Osteoblast (primary cell): ENCODE data around the gene CHST2. TPM values are rescaled to one million over a fixed set of nuclear protein-coding genes. Genes with fewer than 3 reads are reported as not detected.
A peak's percentile ranks its signal among the peaks of the same experiment; 100 is the strongest.

Experiments used
- DNase-seq: peaks from one replicate; pipeline ENCODE4 v3.0.0; 2011; ENCODE audit warnings: low spot score, mixed read lengths; ENCODE audit not compliant: insufficient read length; ENCODE audit errors: missing footprints
- H2AFZ ChIP-seq: 2 replicates; pipeline ENCODE4 v1.6.0; 2011; ENCODE audit warnings: mild to moderate bottlenecking, low read length
- H3K27ac ChIP-seq: 2 replicates; pipeline ENCODE4 v1.5.1; 2011; ENCODE audit warnings: mild to moderate bottlenecking, low read depth, low read length, moderate library complexity
- H3K27me3 ChIP-seq: 2 replicates; pipeline ENCODE4 v1.6.0; 2012; ENCODE audit warnings: mild to moderate bottlenecking, control low read depth, inconsistent platforms, low read length, moderate library complexity; ENCODE audit not compliant: insufficient read depth
- H3K36me3 ChIP-seq: 2 replicates; pipeline ENCODE4 v1.5.1; 2011; ENCODE audit warnings: mild to moderate bottlenecking, low read length, control low read depth, moderate library complexity; ENCODE audit not compliant: insufficient read depth
- H3K4me1 ChIP-seq: 2 replicates; pipeline ENCODE4 v1.5.1; 2011; ENCODE audit warnings: mild to moderate bottlenecking, low read length, control low read depth, moderate library complexity; ENCODE audit not compliant: insufficient read depth
- H3K4me2 ChIP-seq: 2 replicates; pipeline ENCODE4 v1.6.0; 2011; ENCODE audit warnings: mild to moderate bottlenecking, low read length; ENCODE audit not compliant: insufficient read depth
- H3K4me3 ChIP-seq: fragments of 200-600 bp; sonication (generic); 3 replicates; pipeline ENCODE4 v1.5.1; 2012; ENCODE audit warnings: mild to moderate bottlenecking, low read length, inconsistent platforms; ENCODE audit not compliant: insufficient read depth
- H3K79me2 ChIP-seq: 2 replicates; pipeline ENCODE4 v1.6.0; 2012; ENCODE audit warnings: mild to moderate bottlenecking, low read length, control low read depth, inconsistent platforms; ENCODE audit not compliant: insufficient read depth
- H3K9me3 ChIP-seq: 2 replicates; pipeline ENCODE4 v1.5.1; 2011; ENCODE audit warnings: low read depth, low read length, control low read depth
- H4K20me1 ChIP-seq: 2 replicates; pipeline ENCODE4 v1.6.0; 2012; ENCODE audit warnings: mild to moderate bottlenecking, low read length, control low read depth; ENCODE audit not compliant: insufficient read depth
- total RNA-seq: library from RNA; depleted of rRNA; stranded (reverse); fragments of >200 nt; gene quantifications from 2 replicates; pipeline ENCODE4 v1.2.3, GENCODE V29; 2012
- TF ChIP-seq, protein P1 (sequence below): IDR thresholded peaks from 2 replicates; pipeline ENCODE4 v1.5.1; 2011; ENCODE audit warnings: mild to moderate bottlenecking, low read depth, low read length, moderate library complexity; ENCODE audit errors: extremely low read depth

The CHST2 gene
- total RNA-seq, 1 donor: 13.8 TPM

DNA sequence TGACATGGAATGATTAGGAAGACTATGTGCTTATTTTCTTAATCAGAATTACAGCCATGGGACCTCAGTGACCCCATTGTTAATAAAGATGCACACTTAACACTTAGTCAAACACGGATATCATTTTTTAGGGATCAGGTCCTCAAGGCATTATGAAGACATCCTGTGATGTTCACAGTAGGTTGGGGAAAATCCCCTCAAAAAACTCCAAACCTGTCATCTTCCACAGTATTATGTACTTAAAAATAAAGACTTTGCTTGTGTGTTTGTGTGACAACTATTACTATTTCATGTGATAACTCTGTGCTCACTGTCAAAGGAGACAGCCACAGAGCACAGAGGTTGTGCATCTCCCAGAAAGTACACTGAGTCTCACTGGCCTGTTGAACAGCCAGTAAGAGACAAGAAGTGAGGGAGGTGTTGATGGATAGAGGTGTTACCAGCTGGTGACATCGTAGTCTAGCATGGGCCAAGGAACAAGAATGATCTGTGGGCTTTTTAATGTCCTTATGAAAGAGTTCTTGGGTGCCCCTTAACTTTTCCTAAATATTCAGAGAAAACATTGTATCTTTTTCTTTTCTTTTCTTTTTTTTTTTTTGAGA, 18.0 kb downstream of the CHST2 start:
- Histone ChIP-seq H3K79me2 (no peaks in the 10 kb centered on the region), H3K9me3 (no peaks in the 10 kb centered on the region), H3K27me3 (no peaks in the 10 kb centered on the region), H4K20me1 (no peaks in the 10 kb centered on the region), H3K27ac (no peak overlapping the region), H3K4me1 (peaks cover 17% of the 10 kb centered on the region), H3K4me3 (no peak overlapping the region), H2AFZ (no peak overlapping the region), H3K4me2 (no peak overlapping the region), H3K36me3 (no peaks in the 10 kb centered on the region)
- TF ChIP-seq, protein P1, sequence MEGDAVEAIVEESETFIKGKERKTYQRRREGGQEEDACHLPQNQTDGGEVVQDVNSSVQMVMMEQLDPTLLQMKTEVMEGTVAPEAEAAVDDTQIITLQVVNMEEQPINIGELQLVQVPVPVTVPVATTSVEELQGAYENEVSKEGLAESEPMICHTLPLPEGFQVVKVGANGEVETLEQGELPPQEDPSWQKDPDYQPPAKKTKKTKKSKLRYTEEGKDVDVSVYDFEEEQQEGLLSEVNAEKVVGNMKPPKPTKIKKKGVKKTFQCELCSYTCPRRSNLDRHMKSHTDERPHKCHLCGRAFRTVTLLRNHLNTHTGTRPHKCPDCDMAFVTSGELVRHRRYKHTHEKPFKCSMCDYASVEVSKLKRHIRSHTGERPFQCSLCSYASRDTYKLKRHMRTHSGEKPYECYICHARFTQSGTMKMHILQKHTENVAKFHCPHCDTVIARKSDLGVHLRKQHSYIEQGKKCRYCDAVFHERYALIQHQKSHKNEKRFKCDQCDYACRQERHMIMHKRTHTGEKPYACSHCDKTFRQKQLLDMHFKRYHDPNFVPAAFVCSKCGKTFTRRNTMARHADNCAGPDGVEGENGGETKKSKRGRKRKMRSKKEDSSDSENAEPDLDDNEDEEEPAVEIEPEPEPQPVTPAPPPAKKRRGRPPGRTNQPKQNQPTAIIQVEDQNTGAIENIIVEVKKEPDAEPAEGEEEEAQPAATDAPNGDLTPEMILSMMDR: no peak
- no peak for DNase-seq

DNA sequence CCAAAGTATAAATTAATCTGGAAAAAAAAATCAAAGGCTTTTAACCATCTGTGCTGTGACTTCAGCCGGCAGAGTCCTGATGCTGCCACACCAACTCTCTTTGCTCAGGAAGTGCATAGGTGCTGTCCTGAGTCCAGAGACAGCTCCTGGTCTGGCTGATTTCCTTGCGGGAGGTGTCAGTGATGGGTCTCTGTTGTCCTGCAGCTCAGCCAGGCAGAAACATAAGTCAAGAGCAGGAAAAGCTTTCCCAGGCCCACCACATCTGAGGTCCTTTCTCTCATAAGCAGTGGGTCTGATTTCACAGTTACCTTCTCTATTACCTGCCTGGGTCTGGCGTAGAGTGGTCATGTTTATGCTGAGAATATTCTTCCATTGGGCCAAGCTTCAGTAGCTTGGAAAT, 19.4 kb downstream of the CHST2 start:
- TF ChIP-seq, protein P1: no peak
- H3K27me3 ChIP-seq: no peaks in the 10 kb centered on the region
- H3K36me3 ChIP-seq: no peaks in the 10 kb centered on the region
- H2AFZ ChIP-seq: no peak overlapping the region
- H3K27ac ChIP-seq: no peak overlapping the region
- H3K9me3 ChIP-seq: no peaks in the 10 kb centered on the region
- no peak overlapping the region for H3K4me2 ChIP-seq
- no peaks in the 10 kb centered on the region for H3K79me2 ChIP-seq
- no peaks in the 10 kb centered on the region for H4K20me1 ChIP-seq
- DNase-seq: no peak
- peaks cover 17% of the 10 kb centered on the region for H3K4me1 ChIP-seq
- H3K4me3 ChIP-seq: no peak overlapping the region

DNA sequence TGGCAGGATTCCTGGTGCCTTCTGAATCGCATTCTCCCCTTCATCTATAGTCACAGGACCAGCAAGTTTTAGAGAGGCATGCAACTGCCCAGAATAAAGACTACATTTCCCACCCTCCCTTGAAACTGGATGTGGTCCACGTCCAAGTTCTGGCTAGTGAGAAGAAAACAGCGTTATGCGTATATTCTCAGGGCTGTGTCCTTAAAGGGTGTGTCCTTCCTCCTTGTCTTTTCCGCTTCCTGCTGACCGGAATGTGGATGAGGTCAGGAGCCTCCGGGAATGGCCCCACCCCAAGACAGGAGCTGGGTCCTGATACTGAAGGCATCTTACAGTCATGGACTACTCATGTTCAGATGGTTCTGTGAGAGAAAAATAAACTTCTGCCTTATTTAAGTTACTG, 20.2 kb downstream of the CHST2 start:
- peak overlapping the region; percentile 62 for H2AFZ ChIP-seq
- H3K4me2 ChIP-seq: peak overlapping the region; percentile 12
- H4K20me1 ChIP-seq: no peaks in the 10 kb centered on the region
- no peak overlapping the region for H3K27ac ChIP-seq
- H3K27me3 ChIP-seq: no peaks in the 10 kb centered on the region
- TF ChIP-seq, protein P1: no peak
- H3K79me2 ChIP-seq: no peaks in the 10 kb centered on the region
- peak overlapping the region; percentile 8 for H3K4me3 ChIP-seq
- no peaks in the 10 kb centered on the region for H3K36me3 ChIP-seq
- H3K9me3 ChIP-seq: no peaks in the 10 kb centered on the region
- no peak for DNase-seq
- H3K4me1 ChIP-seq: peaks cover 11% of the 10 kb centered on the region

DNA sequence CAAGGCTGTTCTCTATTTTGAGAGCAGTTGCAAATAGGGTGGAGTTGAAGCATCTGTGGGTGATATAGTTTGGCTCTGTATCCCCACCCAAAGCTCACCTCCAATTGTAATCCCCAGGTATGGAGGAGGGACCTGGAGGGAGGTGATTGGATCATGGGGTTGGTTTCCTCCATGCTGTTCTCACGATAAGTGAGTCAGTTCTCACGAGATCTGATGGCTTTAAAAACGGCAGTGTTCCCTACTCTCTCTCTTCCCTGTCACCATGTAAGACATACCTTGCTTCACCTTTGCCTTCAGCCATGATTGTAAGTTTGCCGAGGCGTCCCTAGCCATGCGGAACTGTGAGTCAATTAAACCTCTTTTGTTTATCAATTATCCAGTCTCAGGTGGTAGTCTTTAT, 21.0 kb downstream of the CHST2 start:
- Histone ChIP-seq H3K27me3 (no peaks in the 10 kb centered on the region), H3K4me1 (peaks cover 4% of the 10 kb centered on the region), H3K36me3 (no peaks in the 10 kb centered on the region), H3K79me2 (no peaks in the 10 kb centered on the region), H3K4me2 (no peak overlapping the region), H3K9me3 (no peaks in the 10 kb centered on the region), H4K20me1 (no peaks in the 10 kb centered on the region), H3K27ac (no peak overlapping the region), H2AFZ (no peak overlapping the region), H3K4me3 (no peak overlapping the region)
- DNase-seq: no peak
- TF ChIP-seq, protein P1: no peak
